Vagina (tissue), 2 donors: ENCODE measurements around the gene CCHCR1. TPM values are rescaled to one million over a fixed set of nuclear protein-coding genes. Genes with fewer than 3 reads are reported as not detected.
"Not testable (repeated sequence)": the region's sequence is repeated elsewhere in the genome, so short reads cannot be mapped to it uniquely, and the experiment has no call there.

Experiments used
- DNase-seq, 2 donors: peaks; one replicate each; pipeline ENCODE4 v3.0.0-alpha.2; 2017; ENCODE audit errors: extremely low spot score in 2 of 2
- H3K27ac ChIP-seq: fragments of 200-600 bp; sonication (generic); one replicate; pipeline ENCODE4 v1.5.1; 2019
- H3K27me3 ChIP-seq: fragments of 200-600 bp; sonication (generic); one replicate; pipeline ENCODE4 v1.5.1; 2019
- H3K36me3 ChIP-seq, 2 donors: fragments of 200-600 bp; sonication (generic); one replicate each; pipeline ENCODE4 v1.5.1; 2017 to 2019
- H3K4me1 ChIP-seq: fragments of 200-600 bp; sonication (generic); one replicate; pipeline ENCODE4 v1.5.1; 2019
- H3K4me3 ChIP-seq, 2 donors: fragments of 200-600 bp; sonication (generic); 1 replicate in 1 of 2; 2 replicates in 1 of 2; pipeline ENCODE4 v1.5.1; 2016 to 2019
- H3K9me3 ChIP-seq: fragments of 200-600 bp; sonication (generic); one replicate; pipeline ENCODE4 v1.5.1; 2019
- POLR2A ChIP-seq, 2 donors: fragments of 450-650 bp; IDR thresholded peaks; one replicate each; pipeline ENCODE4 v1.6.1; 2017; ENCODE audit warnings: antibody characterized with exemption in 2 of 2, mild to moderate bottlenecking in 2 of 2, moderate library complexity in 2 of 2
- POLR2AphosphoS5 ChIP-seq, 2 donors: sonication (generic); formaldehyde crosslinking; IDR thresholded peaks; one replicate each; pipeline ENCODE4 v1.9.0; 2017; ENCODE audit warnings: antibody characterized with exemption in 2 of 2, mild to moderate bottlenecking in 2 of 2, low read depth in 1 of 2; ENCODE audit not compliant: insufficient read depth in 1 of 2
- intact Hi-C: fragments of 100-400 bp; cut with DNase I; formaldehyde crosslinking; loops from one replicate; pipeline ENCODE4 v1.15.1; 2023
- total RNA-seq: library from RNA; depleted of rRNA; stranded (reverse); fragments of >200 nt; gene quantifications from one replicate; pipeline ENCODE4 v1.2.3, GENCODE V29; 2016
- TF ChIP-seq, protein P1 (sequence below), 3 experiments: fragments of 450-650 bp in 2 of 3; fragments of 200-600 bp in 1 of 3; sonication (generic) in 1 of 3; IDR thresholded peaks; one replicate each; pipeline ENCODE4 v1.5.1; 2017 to 2019; ENCODE audit warnings: antibody characterized with exemption in 3 of 3, mild to moderate bottlenecking in 2 of 3, moderate library complexity in 2 of 3

CCHCR1 gene
- total RNA-seq, 1 donor from 2014 or later, result 21.9 TPM

DNA sequence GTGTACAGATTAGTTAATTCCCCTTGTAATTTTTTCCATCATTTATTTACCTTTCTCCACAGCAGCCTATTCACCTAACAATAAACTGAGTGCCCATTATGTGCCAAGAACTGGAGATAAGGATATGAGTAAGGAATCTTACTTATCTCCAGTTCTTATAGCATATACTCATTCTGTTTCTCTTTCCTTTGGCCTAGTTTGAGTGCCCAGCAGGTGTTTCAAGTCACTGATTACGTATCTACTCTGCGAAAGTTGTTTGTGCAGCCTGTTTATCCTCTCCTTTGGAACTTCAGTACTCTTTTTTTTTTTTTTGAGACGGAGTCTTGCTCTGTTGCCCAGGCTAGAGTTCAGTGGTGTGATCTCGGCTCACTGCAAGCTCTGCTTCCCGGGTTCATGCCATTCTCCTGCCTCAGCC, 30.2 kb upstream of the CCHCR1 start:
- intact Hi-C loops, result no loop called here
- Histone ChIP-seq H3K4me1 (no peaks in the 10 kb centered on the region), H3K36me3 (no peaks in the 10 kb centered on the region), H3K27me3 (no peaks in the 10 kb centered on the region), H3K9me3 (no peaks in the 10 kb centered on the region), H3K27ac (no peak overlapping the region), H3K4me3 (no peak overlapping the region)
- TF ChIP-seq, protein P1, sequence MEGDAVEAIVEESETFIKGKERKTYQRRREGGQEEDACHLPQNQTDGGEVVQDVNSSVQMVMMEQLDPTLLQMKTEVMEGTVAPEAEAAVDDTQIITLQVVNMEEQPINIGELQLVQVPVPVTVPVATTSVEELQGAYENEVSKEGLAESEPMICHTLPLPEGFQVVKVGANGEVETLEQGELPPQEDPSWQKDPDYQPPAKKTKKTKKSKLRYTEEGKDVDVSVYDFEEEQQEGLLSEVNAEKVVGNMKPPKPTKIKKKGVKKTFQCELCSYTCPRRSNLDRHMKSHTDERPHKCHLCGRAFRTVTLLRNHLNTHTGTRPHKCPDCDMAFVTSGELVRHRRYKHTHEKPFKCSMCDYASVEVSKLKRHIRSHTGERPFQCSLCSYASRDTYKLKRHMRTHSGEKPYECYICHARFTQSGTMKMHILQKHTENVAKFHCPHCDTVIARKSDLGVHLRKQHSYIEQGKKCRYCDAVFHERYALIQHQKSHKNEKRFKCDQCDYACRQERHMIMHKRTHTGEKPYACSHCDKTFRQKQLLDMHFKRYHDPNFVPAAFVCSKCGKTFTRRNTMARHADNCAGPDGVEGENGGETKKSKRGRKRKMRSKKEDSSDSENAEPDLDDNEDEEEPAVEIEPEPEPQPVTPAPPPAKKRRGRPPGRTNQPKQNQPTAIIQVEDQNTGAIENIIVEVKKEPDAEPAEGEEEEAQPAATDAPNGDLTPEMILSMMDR (IDR thresholded peaks at IDR 0.05), result no peak
- TF ChIP-seq POLR2A (IDR thresholded peaks at IDR 0.05), result no peak
- TF ChIP-seq POLR2AphosphoS5 (IDR thresholded peaks at IDR 0.05; ENCODE audit: insufficient read depth in 1 of 2, low read depth in 1 of 2), result no peak
- DNase-seq, result no peak

DNA sequence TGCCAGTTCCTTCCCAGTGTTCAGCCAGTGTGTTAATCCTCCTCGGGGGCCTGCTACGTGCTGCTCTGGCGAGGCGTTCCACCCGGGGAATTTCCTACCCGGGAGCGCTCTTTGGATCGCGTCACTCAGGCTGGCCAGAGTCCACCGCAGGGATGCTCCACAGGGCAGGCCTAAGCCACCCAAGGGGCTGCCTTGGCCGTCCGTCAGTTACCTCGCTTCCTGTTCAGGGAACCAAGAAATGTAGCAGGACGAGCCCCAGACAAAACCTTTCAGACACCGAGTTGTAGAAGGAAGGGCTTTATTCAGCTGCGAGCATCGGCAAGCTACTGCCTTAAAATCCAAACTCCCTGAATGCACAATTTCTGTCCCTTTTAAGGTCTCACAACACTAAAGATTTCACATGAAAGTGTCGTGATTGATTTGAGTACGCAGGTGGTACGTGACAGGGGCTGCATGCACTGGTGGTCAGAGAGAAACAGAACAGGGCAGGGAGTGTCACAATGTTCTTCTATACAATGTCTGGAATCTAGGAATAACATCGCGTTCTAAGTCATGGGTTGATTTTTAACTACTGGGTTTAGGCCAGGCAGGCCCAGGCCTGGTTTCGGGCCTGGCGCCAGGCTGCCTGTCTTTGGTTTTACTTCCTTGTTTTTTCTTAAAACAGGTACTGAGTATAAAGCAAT, 28.6 kb upstream of the CCHCR1 start:
- Histone ChIP-seq H3K27me3 (no peaks in the 10 kb centered on the region), H3K36me3 (no peaks in the 10 kb centered on the region), H3K4me1 (no peaks in the 10 kb centered on the region), H3K9me3 (no peaks in the 10 kb centered on the region), H3K27ac (peak overlapping the region; percentile 66), H3K4me3 (peak overlapping the region in 1 of 2 donors; percentile 25)
- peak in 1 of 2 donors; percentile 81 for DNase-seq
- intact Hi-C loops, result no loop called here
- TF ChIP-seq POLR2AphosphoS5 (IDR thresholded peaks at IDR 0.05; ENCODE audit: insufficient read depth in 1 of 2, low read depth in 1 of 2) (peak in 1 of 2 donors; percentile 40), POLR2A (IDR thresholded peaks at IDR 0.05) (no peak)
- TF ChIP-seq, protein P1 (IDR thresholded peaks at IDR 0.05), result no peak

DNA sequence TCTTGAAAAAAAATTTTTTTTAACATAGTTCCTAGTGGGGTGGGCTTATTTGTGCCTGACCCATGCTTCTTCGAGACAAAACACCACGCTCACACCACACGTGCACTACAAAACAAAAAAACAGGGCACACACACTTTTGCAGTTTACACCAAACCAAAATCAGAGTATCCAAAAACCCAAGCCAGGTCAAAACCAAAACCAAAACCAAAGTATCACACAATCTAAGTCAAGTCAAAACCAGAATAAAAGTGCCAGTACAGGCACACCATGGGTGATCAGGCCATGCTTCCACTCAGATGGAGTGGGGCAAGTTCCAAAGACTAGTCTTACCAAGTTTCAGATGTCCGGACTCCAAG, 28.1 kb upstream of the CCHCR1 start:
- H3K27me3 ChIP-seq, H3K9me3 ChIP-seq, H3K4me1 ChIP-seq, DNase-seq, H3K36me3 ChIP-seq, intact Hi-C loops: not testable (repeated sequence)
- H3K27ac ChIP-seq, result peak overlapping the region; percentile 66
- H3K4me3 ChIP-seq, result peak overlapping the region in 1 of 2 donors; percentile 25

DNA sequence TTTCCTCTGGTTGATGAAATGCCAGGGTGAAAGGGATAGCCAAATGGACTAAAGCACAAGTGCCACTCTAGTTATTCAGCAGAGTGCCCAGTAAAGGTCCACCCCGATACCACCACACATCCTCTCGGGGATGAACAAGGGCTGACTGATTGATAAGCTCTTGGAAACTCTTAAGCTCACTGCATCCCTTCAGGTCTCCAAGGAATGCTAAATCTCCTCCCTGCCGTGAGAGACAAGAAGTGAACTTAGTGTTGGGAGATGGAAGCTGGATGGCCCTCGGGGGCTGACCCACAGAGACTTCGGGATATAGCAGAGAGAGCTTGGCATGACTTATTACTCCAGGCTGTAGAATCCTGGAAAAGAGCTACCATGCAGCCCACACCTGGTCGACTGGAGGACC, 26.3 kb upstream of the CCHCR1 start:
- H3K36me3 ChIP-seq, H3K4me3 ChIP-seq, H3K4me1 ChIP-seq, DNase-seq, H3K27ac ChIP-seq, intact Hi-C loops, H3K27me3 ChIP-seq, H3K9me3 ChIP-seq: not testable (repeated sequence)

DNA sequence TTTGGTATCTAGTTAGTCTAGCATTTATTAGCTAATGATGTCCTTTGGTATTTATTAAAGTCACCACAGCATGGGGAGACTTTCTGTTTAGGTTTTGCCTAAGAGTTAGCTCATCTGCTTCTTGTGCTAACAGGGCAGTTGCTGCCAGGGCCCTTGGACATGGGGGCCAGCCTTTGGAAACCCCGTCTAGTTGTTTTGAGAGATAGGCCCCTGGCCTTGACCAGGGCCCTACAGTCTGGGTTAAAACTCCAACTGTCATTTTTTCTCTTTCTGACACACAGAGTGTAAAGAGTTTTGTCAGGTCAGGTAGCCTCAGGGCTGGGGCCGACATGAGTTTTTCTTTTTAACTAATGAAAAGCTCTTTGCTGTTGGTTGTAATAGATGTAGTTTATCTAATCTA, 25.7 kb upstream of the CCHCR1 start:
- H3K27me3 ChIP-seq, DNase-seq, H3K27ac ChIP-seq, H3K9me3 ChIP-seq, H3K36me3 ChIP-seq, intact Hi-C loops, H3K4me1 ChIP-seq, H3K4me3 ChIP-seq: not testable (repeated sequence)

DNA sequence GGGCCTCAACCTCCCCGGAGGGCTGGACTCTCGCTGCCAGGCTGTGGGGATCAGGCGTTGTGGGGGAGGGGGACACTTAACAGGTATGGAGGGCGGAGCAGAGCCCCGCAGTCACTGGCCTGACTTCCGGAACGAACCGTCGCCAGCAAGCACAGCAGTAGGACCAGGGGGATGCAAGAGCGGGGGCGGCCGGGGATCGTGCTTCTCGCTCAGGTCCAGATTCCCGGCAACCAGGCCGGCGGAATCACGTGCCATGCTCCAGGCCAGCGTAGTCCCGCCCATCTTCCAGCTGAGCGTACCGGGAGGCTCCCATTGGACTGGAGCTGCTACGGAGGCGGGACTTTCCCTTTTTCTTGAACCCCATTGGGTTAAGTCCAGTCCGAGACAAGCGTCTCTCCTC, 22.9 kb upstream of the CCHCR1 start:
- H3K36me3 ChIP-seq, result no peaks in the 10 kb centered on the region
- DNase-seq, result no peak
- H3K27ac ChIP-seq, result no peak overlapping the region
- intact Hi-C loops, result no loop called here
- peaks cover 6% of the 10 kb centered on the region for H3K4me1 ChIP-seq
- H3K27me3 ChIP-seq, result no peaks in the 10 kb centered on the region
- peak overlapping the region in 1 of 2 donors; percentile 32 for H3K4me3 ChIP-seq
- H3K9me3 ChIP-seq, result no peaks in the 10 kb centered on the region
- TF ChIP-seq, protein P1 (IDR thresholded peaks at IDR 0.05), result no peak
- TF ChIP-seq POLR2AphosphoS5 (IDR thresholded peaks at IDR 0.05; ENCODE audit: insufficient read depth in 1 of 2, low read depth in 1 of 2) (no peak), POLR2A (IDR thresholded peaks at IDR 0.05) (no peak)
